Measurements from ENCODE around the gene B4GALNT3.

B4GALNT3 gene

DNA sequence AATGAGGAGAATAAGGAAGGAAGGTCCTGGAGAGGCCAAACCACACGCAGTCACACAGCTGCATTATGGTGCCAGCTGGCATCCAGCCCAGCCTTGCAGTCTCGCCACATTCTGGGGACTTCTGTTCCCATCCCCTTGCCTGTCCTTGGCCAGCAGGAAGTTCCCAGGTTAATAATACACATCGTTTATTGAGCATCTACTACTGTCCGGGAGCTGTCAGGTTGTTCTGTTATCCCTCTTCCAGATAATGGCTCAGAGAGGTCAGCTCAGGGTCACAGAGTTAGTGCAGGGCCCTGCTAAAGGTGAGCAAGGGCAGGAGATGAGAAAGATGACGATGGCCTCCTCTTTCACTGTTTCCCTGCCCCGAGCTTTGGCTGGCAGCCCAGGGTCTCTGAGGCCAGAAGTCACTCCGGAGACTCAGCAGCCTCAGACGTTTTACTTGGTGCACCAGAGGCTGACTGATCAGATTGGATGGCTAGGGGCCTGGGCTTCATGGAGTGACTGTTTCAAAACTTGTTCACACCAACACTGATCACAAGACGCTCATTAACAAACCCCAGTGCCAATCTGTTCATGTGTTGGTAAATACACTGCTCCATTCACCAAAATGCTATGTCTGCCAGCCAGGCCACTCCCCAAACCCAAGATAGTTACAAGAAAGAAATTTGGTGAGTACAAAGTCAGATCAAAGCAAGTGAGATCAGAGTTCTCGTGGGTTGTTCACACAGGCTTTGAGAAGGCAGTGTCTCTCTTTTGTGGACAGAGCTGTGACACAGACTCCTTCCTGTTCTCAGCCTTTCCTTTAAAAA lies 79.2 kb downstream of the B4GALNT3 start:
- DNase-seq (ENCODE audit: low spot score), result peak; percentile 77

DNA sequence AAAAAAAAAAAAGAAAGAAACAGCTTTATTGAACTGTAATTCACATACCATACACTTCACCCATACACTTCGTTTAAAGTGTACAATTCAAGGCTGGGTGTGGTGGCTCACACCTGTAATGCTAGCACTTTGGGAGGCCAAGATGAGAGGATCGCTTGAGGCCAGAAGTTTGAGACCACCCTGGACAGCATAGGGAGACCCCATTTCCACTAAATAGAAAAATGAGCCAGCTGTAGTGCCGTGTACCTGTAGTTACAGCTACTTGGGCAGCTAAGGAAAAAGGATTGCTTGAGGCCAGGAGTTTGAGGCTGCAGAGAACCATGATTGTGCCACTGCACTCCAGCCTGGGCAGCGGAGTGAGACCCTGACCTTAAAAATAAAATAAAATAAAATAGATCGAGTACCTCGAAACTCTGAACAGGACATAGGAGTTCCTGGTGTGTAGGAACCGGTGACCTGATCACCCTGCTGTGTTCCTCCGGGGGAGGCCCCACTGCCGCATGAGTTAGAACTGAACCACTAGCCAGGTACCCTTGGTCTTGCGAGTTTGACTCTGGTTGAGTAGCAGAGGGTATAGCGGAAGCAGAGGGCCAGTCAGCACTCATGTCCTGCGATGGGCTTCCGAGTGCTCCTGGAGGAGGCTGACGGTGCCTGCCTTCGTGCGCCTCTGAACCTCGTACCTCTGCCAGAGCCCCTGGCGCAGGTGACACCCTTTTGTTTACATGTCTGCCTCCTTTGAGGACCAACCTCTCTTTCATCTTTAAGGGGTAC lies 80.0 kb downstream of the B4GALNT3 start:
- no peak for DNase-seq (ENCODE audit: low spot score)

- no peak for DNase-seq (ENCODE audit: low spot score)
Measured at GRCh38 chr12:541676-542324, 82.1 kb downstream of the B4GALNT3 start.

DNA sequence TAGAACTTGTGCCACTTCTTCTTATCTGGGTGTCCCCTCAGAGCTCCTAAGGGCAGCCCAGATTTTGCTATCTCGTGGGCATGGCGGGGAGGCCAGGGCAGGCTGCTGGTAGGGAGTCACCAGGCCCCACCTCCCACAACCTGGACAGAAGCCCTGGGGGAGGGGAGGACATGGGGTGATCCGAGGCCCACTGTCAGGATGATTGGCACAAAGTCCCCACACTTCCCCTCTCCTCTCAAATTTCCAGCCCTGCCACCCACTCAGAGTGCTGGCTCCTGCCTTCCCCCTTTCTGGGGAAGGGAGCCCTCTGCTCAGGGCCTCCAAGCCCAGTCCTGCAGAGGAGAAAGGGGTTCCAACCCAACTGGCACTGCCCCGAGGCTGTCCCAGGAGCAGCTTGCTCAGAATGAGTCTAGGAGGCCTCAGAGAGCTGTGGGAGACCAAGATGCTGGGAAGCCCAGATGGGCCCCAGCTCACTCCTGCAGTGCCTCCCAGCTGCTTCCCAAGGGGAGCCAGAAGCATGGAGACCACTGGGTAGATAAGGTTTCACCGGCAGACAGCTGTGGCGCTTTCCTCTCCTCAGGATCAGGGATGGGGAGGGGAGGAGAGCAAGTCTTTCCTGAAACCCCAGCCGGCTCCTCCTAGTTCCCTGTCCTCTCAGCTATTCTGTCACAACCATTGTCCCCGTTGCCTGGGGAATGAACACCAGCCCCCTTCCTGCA lies 82.8 kb downstream of the B4GALNT3 start:
- no peak for DNase-seq (ENCODE audit: low spot score)

GRCh38 chr12:543114-543451 lies 83.3 kb downstream of the B4GALNT3 start:
- DNase-seq (ENCODE audit: low spot score), result no peak

- no peak for DNase-seq (ENCODE audit: low spot score)
Measured at GRCh38 chr12:544142-544541, 84.4 kb downstream of the B4GALNT3 start.

DNA sequence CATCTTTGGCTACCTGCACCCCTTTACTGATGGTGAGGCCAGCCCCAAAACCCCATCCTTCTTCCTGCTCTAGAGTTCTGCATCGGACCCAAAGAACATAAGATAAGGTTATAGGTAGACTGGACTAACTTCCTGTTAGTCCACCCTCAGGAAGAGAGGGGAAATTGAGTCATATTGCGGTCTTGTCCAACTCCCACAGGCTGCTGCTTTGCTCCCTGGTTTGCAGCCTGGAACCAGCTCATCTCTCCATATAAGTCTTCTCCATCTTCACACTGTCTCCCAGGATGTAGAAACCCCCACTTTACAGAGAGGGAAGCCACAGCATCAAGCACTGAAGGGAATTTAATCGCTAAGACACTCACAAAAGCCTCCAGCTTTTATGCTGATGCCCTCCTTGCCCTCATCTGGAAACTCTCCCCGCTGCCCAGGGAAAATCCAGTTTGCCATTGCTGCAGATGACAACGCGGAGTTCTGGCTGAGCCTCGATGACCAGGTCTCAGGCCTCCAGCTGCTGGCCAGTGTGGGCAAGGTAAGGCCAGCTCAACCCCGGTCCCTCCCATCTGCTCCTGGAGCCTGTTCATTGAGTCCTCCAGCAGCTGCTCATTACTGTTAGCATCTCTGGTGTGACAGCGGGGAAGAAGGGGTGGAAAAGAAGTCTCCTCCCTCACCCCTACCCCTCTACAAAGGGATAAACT lies 85.3 kb downstream of the B4GALNT3 start:
- DNase-seq (ENCODE audit: low spot score), result no peak

DNA sequence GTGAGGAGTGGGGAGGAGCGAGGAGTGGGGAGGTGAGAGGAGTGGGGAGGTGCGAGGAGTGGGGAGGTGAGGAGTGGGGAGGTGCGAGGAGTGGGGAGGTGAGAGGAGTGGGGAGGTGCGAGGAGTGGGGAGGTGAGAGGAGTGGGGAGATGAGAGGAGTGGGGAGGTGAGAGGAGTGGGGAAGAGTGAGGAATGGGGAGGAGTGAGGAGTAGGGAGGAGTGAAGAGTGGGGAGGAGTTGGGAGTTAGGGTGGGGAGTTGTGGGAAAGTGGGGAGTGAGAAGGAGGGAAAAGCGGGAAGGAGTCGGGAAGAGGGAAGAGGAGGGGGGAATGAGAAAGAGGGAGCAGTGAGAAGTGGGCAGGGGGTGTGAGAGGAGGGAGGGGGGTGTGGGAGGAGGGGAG lies 86.1 kb downstream of the B4GALNT3 start:
- DNase-seq (ENCODE audit: low spot score), result no peak

GRCh38 chr12:546265-546919 lies 86.7 kb downstream of the B4GALNT3 start:
- DNase-seq (ENCODE audit: low spot score), result no peak

- peak; percentile 69 for DNase-seq (ENCODE audit: low spot score)
Measured at GRCh38 chr12:546920-547845, 87.4 kb downstream of the B4GALNT3 start.

- DNase-seq (ENCODE audit: low spot score), result no peak
Measured at GRCh38 chr12:547883-548470, 88.2 kb downstream of the B4GALNT3 start.

DNA sequence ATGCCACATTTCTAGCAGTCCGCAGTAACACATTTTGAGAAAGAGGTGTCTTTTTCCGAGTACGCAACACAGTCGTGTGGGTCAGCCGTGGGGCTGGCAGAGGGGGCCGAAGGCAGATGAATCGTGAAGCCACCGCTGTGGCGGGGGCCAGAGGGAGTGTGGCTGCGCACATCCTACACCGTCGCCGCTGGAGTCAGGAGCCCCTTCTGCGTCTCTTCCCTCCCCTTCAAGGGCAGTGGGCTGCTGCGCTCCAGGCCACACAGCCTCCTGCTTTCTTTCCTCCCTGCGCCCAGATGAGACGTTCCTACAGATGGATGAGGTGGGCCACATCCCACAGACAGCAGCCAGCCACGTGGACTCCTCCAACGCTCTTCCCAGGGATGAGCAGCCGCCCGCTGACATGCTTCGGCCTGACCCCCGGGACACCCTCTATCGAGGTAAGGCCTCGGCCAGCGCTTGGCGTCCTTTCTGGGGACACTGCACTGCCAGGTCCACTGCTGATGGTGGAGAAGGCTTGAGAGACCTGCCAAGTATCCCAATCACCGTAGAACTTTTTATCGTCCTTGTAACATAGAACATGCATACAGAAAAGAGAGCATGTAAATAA lies 89.8 kb downstream of the B4GALNT3 start:
- no peak for DNase-seq (ENCODE audit: low spot score)

DNA sequence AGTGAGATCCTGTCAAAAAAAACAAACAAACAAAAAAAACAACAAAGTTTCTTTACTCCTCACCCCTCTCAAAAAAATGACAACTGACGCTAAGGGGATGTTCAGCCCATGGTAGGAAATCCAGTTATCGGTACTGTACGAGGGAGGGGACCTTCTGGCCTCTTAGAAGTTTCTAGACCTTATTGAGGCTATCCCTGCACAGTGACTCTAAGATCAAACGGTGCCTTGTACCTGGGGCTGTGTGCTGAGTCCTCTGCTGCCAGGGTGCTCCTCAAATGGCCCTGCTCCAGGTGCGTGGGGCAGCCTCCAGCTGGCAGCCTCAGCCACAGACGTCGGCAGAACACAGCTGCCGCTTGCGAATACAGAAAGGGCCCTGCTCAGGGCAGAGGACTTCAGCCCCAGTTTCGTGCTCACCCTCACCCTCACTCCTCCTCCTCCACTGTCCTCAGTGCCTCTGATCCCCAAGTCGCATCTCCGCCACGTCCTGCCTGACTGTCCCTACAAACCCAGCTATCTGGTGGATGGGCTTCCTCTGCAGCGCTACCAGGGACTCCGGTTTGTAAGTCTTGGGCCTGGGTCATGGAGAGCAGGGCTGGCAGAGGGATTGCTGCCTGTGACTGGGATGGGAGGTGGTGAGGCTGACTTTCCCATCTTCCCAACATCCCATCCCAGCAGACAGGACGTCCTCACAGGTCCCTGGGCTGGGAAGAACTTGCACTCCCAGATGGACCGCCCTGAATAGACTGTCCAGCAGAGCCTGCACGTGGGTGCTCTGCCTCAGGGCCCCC lies 90.9 kb downstream of the B4GALNT3 start:
- DNase-seq (ENCODE audit: low spot score), result no peak

DNA sequence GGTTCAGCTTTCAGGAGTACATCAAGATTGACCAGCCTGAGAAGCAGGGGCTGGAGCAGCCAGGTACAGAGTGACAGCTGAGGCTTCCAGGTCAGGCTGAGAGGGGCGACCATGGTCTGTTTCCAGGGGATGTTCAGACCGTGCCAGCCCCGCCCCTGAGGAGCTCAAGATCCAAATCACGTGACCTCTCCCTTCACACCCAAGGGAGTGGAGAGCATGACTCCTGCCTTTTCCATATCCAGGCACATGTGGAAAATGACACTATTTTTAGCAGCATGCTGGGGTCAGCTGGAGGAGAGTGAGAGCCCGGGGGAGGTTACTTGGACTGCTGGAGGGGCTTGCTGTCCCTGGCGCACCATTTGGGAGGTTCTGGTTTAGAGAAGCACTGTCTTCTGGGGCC lies 92.7 kb downstream of the B4GALNT3 start:
- DNase-seq (ENCODE audit: low spot score), result no peak

DNA sequence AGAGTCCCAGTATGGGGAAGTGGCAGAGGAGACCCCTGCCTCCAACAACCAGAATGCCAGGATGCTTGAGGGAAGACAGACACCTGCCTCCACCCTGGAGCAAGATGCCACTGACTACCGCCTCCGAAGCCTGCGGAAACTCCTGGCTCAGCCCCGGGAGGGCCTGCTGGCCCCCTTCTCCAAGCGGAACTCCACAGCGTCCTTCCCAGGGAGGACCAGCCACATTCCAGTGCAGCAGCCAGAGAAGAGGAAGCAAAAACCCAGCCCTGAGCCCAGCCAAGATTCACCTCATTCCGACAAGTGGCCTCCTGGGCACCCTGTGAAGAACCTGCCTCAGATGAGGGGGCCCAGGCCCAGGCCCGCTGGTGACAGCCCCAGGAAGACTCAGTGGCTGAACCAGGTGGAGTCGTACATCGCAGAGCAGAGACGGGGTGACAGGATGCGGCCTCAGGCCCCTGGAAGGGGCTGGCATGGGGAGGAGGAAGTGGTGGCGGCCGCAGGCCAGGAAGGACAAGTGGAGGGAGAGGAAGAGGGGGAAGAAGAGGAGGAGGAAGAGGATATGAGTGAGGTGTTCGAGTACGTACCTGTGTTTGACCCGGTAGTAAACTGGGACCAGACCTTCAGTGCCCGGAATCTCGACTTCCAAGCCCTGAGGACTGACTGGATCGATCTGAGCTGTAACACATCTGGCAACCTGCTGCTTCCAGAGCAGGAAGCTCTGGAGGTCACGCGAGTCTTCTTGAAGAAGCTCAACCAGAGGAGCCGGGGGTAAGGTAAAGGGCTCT lies 93.7 kb downstream of the B4GALNT3 start:
- DNase-seq (ENCODE audit: low spot score), result no peak

- DNase-seq (ENCODE audit: low spot score), result no peak
Measured at GRCh38 chr12:554001-554285, 94.2 kb downstream of the B4GALNT3 start.

- DNase-seq (ENCODE audit: low spot score), result no peak
Measured at GRCh38 chr12:556498-556897, 96.8 kb downstream of the B4GALNT3 start.

DNA sequence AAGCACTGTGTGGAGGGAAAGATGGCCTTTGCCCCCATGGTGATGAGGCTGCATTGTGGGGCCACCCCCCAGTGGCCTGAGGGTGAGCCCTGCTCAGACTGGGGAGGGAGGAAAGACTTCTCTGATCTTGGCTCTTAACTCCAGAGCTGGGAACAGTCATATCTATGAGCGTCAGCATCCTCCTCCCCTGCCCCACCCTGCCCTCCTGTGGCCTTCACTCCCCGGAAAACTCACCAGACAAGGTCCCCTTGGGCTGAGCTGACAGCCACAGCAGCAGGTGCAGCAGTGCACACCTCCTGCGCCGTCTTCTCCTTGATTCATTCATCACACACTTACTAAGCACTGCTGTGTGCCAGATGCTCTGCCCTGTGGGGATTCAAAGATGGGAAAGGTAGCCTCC lies 98.8 kb downstream of the B4GALNT3 start:
- no peak for DNase-seq (ENCODE audit: low spot score)

All from SW480 (cell line).